PC-9 (cell line): ENCODE results near the gene GABRR3.

Experiments
- EZH2 ChIP-seq: fragments of 200-600 bp; sonication (generic); IDR thresholded peaks from 2 replicates; pipeline ENCODE4 v1.8.0; 2017; ENCODE audit warnings: antibody characterized with exemption, low read depth
- TF ChIP-seq, protein P1 (sequence below): fragments of 200-600 bp; sonication (generic); conservative IDR thresholded peaks from 2 replicates; pipeline ENCODE4 v1.6.1; 2017; ENCODE audit warnings: mixed run types, antibody characterized with exemption, mild to moderate bottlenecking, moderate library complexity

DNA sequence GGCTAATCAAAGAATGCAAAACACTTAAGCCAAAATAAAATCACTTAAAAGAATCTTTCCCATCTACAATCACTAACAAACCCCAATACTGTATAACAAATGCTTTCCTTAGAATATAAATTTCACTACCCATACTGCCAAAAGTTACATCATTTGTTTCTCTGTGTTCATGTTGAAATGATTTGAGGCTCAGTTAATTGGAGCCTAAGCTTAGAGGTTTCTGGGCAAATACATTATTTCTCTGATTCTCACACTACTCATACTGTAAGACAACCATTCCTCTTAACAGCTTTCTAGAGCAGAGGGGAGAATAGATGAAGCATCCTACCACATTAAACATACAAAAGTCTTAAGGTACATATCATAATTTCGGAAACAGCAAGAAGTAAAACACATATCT is 65.0 kb downstream of the GABRR3 start:
- TF ChIP-seq, protein P1, sequence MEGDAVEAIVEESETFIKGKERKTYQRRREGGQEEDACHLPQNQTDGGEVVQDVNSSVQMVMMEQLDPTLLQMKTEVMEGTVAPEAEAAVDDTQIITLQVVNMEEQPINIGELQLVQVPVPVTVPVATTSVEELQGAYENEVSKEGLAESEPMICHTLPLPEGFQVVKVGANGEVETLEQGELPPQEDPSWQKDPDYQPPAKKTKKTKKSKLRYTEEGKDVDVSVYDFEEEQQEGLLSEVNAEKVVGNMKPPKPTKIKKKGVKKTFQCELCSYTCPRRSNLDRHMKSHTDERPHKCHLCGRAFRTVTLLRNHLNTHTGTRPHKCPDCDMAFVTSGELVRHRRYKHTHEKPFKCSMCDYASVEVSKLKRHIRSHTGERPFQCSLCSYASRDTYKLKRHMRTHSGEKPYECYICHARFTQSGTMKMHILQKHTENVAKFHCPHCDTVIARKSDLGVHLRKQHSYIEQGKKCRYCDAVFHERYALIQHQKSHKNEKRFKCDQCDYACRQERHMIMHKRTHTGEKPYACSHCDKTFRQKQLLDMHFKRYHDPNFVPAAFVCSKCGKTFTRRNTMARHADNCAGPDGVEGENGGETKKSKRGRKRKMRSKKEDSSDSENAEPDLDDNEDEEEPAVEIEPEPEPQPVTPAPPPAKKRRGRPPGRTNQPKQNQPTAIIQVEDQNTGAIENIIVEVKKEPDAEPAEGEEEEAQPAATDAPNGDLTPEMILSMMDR, result no peak
- no peak for TF ChIP-seq EZH2
